HEK293 (cell line): Measurements from ENCODE around the gene TEX53.

Source experiments
- CTCF ChIA-PET: fragments of 350-600 bp; formaldehyde crosslinking; extraction: SDS; loops from one replicate; lab custom pipeline; 2021; ENCODE audit warnings: antibody characterized with exemption; lab: Yijun Ruan, JAX
- POLR2A ChIA-PET: fragments of 300-600 bp; formaldehyde crosslinking; extraction: SDS; loops from one replicate; lab custom pipeline; 2020; ENCODE audit warnings: antibody characterized with exemption, inconsistent platforms; lab: Yijun Ruan, JAX
- H3K27ac ChIP-seq: fragments of 200-500 bp; sonication (Bioruptor generic); 2 replicates; pipeline ENCODE4 v1.5.1; 2014; ENCODE audit warnings: low read depth, low read length, control low read depth, inconsistent platforms; ENCODE audit errors: extremely low read depth
- H3K36me3 ChIP-seq, 2 experiments: fragments of 200-500 bp in 1 of 2; sonication (Bioruptor generic) in 1 of 2; 1 replicate in 1 of 2; 2 replicates in 1 of 2; pipeline ENCODE4 v1.5.1; 2014 to 2017; ENCODE audit warnings: inconsistent platforms in 2 of 2, low read length in 2 of 2; ENCODE audit not compliant: control insufficient read depth in 2 of 2, insufficient read depth in 1 of 2
- H3K4me1 ChIP-seq: fragments of 200-500 bp; sonication (Bioruptor generic); 2 replicates; pipeline ENCODE4 v1.5.1; 2014; ENCODE audit warnings: mild to moderate bottlenecking, low read length, inconsistent platforms; ENCODE audit not compliant: control insufficient read depth, insufficient read depth
- H3K4me3 ChIP-seq: 2 replicates; pipeline ENCODE4 v1.5.1; 2011; ENCODE audit warnings: low read depth, mild to moderate bottlenecking, control low read depth, low read length, moderate library complexity
- H3K9me3 ChIP-seq: fragments of 200-500 bp; sonication (Bioruptor generic); 2 replicates; pipeline ENCODE4 v1.5.1; 2014; ENCODE audit warnings: low read depth, low read length, inconsistent platforms; ENCODE audit not compliant: control insufficient read depth, insufficient read depth
- YY1 ChIP-seq: fragments of 450-650 bp; formaldehyde crosslinking; IDR thresholded peaks from 2 replicates; pipeline ENCODE4 v1.5.1; 2018; ENCODE audit warnings: missing biosample characterization, missing genetic modification characterization
- ZBTB17 ChIP-seq: fragments of 450-650 bp; formaldehyde crosslinking; IDR thresholded peaks from 2 replicates; pipeline ENCODE4 v1.5.1; 2016; ENCODE audit warnings: missing biosample characterization, missing genetic modification characterization
- ZNF132 ChIP-seq: fragments of 450-650 bp; formaldehyde crosslinking; IDR thresholded peaks from 2 replicates; pipeline ENCODE4 v1.5.1; 2017; ENCODE audit warnings: missing biosample characterization, missing genetic modification characterization, borderline replicate concordance
- ZNF146 ChIP-seq: fragments of 450-650 bp; formaldehyde crosslinking; IDR thresholded peaks from 2 replicates; pipeline ENCODE4 v1.5.1; 2016; ENCODE audit warnings: missing biosample characterization, missing genetic modification characterization
- ZNF223 ChIP-seq: fragments of 450-650 bp; formaldehyde crosslinking; IDR thresholded peaks from 2 replicates; pipeline ENCODE4 v1.5.1; 2016; ENCODE audit warnings: missing biosample characterization, missing genetic modification characterization
- ZNF404 ChIP-seq: fragments of 450-650 bp; formaldehyde crosslinking; IDR thresholded peaks from 2 replicates; pipeline ENCODE4 v1.5.1; 2017; ENCODE audit warnings: missing biosample characterization, missing genetic modification characterization
- ZNF596 ChIP-seq: fragments of 450-650 bp; IDR thresholded peaks from 2 replicates; pipeline ENCODE4 v1.5.0; 2018; ENCODE audit warnings: missing biosample characterization, mild to moderate bottlenecking, missing genetic modification characterization, moderate library complexity
- TF ChIP-seq, protein P1 (sequence below): fragments of 450-650 bp; formaldehyde crosslinking; IDR thresholded peaks from 2 replicates; pipeline ENCODE4 v1.5.1; 2016; ENCODE audit warnings: missing biosample characterization, missing genetic modification characterization
- TF ChIP-seq, protein P2 (sequence below): fragments of 450-650 bp; formaldehyde crosslinking; IDR thresholded peaks from 2 replicates; pipeline ENCODE4 v1.5.1; 2016; ENCODE audit warnings: missing biosample characterization, missing genetic modification characterization
- TF ChIP-seq, protein P3 (sequence below): fragments of 450-650 bp; formaldehyde crosslinking; IDR thresholded peaks from 2 replicates; pipeline ENCODE4 v1.5.1; 2016; ENCODE audit warnings: missing biosample characterization, missing genetic modification characterization
- TF ChIP-seq, protein P4 (sequence below): fragments of 450-650 bp; formaldehyde crosslinking; IDR thresholded peaks from 2 replicates; pipeline ENCODE4 v1.5.1; 2016; ENCODE audit warnings: missing biosample characterization, missing genetic modification characterization, low read depth
- TF ChIP-seq, protein P5 (sequence below): fragments of 450-650 bp; formaldehyde crosslinking; IDR thresholded peaks from 2 replicates; pipeline ENCODE4 v1.5.1; 2016; ENCODE audit warnings: missing biosample characterization, missing genetic modification characterization, low read depth
- TF ChIP-seq, protein P6 (sequence below): fragments of 450-650 bp; formaldehyde crosslinking; IDR thresholded peaks from 2 replicates; pipeline ENCODE4 v1.5.1; 2017; ENCODE audit warnings: missing biosample characterization, missing genetic modification characterization
- TF ChIP-seq, protein P7 (sequence below): fragments of 450-650 bp; formaldehyde crosslinking; IDR thresholded peaks from 2 replicates; pipeline ENCODE4 v1.5.1; 2017; ENCODE audit warnings: missing biosample characterization, mild to moderate bottlenecking, missing genetic modification characterization, moderate library complexity
- TF ChIP-seq, protein P8 (sequence below): fragments of 450-650 bp; formaldehyde crosslinking; IDR thresholded peaks from 2 replicates; pipeline ENCODE4 v1.5.1; 2017; ENCODE audit warnings: missing biosample characterization, missing genetic modification characterization

The TEX53 gene

DNA sequence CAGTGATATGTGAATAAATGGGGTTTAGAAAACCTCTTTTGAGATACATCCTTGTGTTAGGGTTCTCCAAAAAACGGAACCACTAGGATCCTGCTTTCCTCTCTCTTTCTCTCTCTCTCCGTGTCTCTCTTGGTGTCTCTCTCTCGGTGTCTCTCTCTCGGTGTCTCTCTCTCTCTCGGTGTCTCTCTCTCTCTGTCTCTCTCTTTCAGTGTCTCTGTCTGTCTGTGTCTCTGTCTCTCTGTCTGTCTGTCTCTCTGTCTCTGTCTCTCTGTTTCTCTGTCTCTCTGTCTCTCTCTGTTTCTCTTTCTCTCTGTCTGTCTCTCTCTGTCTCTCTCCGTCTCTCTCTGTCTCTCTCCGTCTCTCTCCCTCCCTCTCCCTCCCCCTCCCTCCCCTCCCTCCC lies 32.2 kb upstream of the TEX53 start:
- Histone ChIP-seq H3K9me3 (no peaks in the 10 kb centered on the region), H3K27ac (no peak overlapping the region), H3K36me3 (no peaks in the 10 kb centered on the region), H3K4me3 (no peak overlapping the region)
- CTCF ChIA-PET, result interaction anchor here (0.7 to 4.5 kb wide), 7 partner anchors 9 to 221 kb away, joined by 3 to 14 read pairs (median 4); no protein-coding TSS in a partner anchor
- TF ChIP-seq ZNF596, result peak; percentile 90
- TF ChIP-seq, protein P1, sequence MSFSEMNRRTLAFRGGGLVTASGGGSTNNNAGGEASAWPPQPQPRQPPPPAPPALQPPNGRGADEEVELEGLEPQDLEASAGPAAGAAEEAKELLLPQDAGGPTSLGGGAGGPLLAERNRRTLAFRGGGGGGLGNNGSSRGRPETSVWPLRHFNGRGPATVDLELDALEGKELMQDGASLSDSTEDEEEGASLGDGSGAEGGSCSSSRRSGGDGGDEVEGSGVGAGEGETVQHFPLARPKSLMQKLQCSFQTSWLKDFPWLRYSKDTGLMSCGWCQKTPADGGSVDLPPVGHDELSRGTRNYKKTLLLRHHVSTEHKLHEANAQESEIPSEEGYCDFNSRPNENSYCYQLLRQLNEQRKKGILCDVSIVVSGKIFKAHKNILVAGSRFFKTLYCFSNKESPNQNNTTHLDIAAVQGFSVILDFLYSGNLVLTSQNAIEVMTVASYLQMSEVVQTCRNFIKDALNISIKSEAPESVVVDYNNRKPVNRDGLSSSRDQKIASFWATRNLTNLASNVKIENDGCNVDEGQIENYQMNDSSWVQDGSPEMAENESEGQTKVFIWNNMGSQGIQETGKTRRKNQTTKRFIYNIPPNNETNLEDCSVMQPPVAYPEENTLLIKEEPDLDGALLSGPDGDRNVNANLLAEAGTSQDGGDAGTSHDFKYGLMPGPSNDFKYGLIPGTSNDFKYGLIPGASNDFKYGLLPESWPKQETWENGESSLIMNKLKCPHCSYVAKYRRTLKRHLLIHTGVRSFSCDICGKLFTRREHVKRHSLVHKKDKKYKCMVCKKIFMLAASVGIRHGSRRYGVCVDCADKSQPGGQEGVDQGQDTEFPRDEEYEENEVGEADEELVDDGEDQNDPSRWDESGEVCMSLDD (tag by site-specific recombination), result no peak
- TF ChIP-seq, protein P2, sequence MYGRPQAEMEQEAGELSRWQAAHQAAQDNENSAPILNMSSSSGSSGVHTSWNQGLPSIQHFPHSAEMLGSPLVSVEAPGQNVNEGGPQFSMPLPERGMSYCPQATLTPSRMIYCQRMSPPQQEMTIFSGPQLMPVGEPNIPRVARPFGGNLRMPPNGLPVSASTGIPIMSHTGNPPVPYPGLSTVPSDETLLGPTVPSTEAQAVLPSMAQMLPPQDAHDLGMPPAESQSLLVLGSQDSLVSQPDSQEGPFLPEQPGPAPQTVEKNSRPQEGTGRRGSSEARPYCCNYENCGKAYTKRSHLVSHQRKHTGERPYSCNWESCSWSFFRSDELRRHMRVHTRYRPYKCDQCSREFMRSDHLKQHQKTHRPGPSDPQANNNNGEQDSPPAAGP (tag by site-specific recombination), result no peak
- TF ChIP-seq, protein P3, sequence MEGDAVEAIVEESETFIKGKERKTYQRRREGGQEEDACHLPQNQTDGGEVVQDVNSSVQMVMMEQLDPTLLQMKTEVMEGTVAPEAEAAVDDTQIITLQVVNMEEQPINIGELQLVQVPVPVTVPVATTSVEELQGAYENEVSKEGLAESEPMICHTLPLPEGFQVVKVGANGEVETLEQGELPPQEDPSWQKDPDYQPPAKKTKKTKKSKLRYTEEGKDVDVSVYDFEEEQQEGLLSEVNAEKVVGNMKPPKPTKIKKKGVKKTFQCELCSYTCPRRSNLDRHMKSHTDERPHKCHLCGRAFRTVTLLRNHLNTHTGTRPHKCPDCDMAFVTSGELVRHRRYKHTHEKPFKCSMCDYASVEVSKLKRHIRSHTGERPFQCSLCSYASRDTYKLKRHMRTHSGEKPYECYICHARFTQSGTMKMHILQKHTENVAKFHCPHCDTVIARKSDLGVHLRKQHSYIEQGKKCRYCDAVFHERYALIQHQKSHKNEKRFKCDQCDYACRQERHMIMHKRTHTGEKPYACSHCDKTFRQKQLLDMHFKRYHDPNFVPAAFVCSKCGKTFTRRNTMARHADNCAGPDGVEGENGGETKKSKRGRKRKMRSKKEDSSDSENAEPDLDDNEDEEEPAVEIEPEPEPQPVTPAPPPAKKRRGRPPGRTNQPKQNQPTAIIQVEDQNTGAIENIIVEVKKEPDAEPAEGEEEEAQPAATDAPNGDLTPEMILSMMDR, result no peak
- TF ChIP-seq, all 188 proteins: peak for 1
- POLR2A ChIA-PET, result no interaction called here
- H3K4me1 ChIP-seq, result no peaks in the 10 kb centered on the region

DNA sequence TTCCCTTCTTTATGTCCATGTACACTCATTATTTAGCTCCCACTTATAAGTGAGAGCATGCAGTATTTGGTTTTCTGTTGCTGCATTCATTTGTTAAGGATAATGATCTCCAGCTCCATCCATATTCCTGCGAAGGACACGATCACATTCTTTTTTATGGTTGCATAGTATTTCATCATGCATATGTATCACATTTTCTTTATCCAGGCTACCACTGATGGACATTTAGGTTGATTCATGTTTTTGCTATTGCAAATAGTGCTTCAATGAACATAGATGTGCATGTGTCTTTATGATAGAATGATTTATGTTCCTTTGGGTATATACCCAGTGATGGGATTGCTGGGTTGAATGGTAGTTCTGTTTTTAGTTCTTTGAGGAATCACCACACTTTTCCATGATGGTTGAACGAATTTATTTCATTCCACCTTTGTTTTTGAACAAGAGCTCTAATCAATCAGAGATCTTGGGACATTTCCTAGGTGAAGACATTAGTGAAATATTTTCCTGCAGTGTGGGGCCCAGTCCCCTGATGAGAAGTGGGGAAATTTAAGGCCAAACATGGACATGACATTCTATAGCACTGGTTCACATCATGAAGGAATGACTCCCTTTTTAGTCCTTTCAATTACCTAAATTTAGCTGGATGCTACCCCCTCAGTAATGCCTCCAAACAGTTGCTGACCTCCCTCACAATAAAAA lies 31.5 kb upstream of the TEX53 start:
- ChIA-PET CTCF (interaction anchor here (0.6 to 4.5 kb wide), 8 partner anchors 8 to 836 kb away, joined by 3 to 14 read pairs (median 4); no protein-coding TSS in a partner anchor), POLR2A (no interaction called here)
- Histone ChIP-seq H3K27ac (no peak overlapping the region), H3K4me1 (no peaks in the 10 kb centered on the region), H3K36me3 (no peaks in the 10 kb centered on the region), H3K9me3 (no peaks in the 10 kb centered on the region), H3K4me3 (no peak overlapping the region)
- TF ChIP-seq, protein P4, sequence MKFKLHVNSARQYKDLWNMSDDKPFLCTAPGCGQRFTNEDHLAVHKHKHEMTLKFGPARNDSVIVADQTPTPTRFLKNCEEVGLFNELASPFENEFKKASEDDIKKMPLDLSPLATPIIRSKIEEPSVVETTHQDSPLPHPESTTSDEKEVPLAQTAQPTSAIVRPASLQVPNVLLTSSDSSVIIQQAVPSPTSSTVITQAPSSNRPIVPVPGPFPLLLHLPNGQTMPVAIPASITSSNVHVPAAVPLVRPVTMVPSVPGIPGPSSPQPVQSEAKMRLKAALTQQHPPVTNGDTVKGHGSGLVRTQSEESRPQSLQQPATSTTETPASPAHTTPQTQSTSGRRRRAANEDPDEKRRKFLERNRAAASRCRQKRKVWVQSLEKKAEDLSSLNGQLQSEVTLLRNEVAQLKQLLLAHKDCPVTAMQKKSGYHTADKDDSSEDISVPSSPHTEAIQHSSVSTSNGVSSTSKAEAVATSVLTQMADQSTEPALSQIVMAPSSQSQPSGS, result no peak
- peak; percentile 47; the same call in 1 of the 2 replicates for TF ChIP-seq ZNF146 (tag by site-specific recombination)

DNA sequence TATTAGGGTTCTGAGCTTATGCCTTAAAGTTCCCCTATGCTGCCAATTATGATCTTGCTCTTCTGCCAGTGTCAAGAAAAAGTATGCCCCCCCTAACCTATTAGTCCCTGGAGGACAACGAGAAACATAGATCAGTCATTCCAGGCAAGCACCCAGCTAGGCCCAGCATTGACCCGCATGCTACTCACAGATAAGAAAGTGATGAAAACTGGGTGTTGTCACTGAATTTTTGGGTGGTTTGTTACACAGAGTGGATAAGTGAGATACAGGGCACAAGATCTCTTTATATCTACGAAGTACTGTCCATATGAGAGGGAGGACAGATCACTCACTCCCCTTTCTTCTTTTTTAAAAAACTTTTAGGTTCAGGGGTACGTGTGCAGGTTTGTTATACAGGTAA lies 30.8 kb upstream of the TEX53 start:
- H3K4me3 ChIP-seq, result no peak overlapping the region
- no peaks in the 10 kb centered on the region for H3K4me1 ChIP-seq
- H3K9me3 ChIP-seq, result no peaks in the 10 kb centered on the region
- H3K36me3 ChIP-seq, result no peaks in the 10 kb centered on the region
- ChIA-PET CTCF (interaction anchor here (0.9 to 4.5 kb wide), 4 partner anchors 26 to 836 kb away, joined by 3 to 14 read pairs (median 4); no protein-coding TSS in a partner anchor), POLR2A (no interaction called here)
- H3K27ac ChIP-seq, result no peak overlapping the region
- TF ChIP-seq, protein P5, sequence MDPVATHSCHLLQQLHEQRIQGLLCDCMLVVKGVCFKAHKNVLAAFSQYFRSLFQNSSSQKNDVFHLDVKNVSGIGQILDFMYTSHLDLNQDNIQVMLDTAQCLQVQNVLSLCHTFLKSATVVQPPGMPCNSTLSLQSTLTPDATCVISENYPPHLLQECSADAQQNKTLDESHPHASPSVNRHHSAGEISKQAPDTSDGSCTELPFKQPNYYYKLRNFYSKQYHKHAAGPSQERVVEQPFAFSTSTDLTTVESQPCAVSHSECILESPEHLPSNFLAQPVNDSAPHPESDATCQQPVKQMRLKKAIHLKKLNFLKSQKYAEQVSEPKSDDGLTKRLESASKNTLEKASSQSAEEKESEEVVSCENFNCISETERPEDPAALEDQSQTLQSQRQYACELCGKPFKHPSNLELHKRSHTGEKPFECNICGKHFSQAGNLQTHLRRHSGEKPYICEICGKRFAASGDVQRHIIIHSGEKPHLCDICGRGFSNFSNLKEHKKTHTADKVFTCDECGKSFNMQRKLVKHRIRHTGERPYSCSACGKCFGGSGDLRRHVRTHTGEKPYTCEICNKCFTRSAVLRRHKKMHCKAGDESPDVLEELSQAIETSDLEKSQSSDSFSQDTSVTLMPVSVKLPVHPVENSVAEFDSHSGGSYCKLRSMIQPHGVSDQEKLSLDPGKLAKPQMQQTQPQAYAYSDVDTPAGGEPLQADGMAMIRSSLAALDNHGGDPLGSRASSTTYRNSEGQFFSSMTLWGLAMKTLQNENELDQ (tag by site-specific recombination), result no peak
- TF ChIP-seq ZBTB17 (no peak), ZNF404 (tag by site-specific recombination) (no peak), YY1 (tag by site-specific recombination) (no peak), ZNF223 (tag by site-specific recombination) (no peak), ZNF132 (no peak)
- TF ChIP-seq, protein P6, sequence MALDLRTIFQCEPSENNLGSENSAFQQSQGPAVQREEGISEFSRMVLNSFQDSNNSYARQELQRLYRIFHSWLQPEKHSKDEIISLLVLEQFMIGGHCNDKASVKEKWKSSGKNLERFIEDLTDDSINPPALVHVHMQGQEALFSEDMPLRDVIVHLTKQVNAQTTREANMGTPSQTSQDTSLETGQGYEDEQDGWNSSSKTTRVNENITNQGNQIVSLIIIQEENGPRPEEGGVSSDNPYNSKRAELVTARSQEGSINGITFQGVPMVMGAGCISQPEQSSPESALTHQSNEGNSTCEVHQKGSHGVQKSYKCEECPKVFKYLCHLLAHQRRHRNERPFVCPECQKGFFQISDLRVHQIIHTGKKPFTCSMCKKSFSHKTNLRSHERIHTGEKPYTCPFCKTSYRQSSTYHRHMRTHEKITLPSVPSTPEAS (tag by site-specific recombination), result no peak
- TF ChIP-seq, protein P7, sequence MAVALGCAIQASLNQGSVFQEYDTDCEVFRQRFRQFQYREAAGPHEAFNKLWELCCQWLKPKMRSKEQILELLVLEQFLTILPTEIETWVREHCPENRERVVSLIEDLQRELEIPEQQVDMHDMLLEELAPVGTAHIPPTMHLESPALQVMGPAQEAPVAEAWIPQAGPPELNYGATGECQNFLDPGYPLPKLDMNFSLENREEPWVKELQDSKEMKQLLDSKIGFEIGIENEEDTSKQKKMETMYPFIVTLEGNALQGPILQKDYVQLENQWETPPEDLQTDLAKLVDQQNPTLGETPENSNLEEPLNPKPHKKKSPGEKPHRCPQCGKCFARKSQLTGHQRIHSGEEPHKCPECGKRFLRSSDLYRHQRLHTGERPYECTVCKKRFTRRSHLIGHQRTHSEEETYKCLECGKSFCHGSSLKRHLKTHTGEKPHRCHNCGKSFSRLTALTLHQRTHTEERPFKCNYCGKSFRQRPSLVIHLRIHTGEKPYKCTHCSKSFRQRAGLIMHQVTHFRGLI, result no peak
- TF ChIP-seq, protein P8, sequence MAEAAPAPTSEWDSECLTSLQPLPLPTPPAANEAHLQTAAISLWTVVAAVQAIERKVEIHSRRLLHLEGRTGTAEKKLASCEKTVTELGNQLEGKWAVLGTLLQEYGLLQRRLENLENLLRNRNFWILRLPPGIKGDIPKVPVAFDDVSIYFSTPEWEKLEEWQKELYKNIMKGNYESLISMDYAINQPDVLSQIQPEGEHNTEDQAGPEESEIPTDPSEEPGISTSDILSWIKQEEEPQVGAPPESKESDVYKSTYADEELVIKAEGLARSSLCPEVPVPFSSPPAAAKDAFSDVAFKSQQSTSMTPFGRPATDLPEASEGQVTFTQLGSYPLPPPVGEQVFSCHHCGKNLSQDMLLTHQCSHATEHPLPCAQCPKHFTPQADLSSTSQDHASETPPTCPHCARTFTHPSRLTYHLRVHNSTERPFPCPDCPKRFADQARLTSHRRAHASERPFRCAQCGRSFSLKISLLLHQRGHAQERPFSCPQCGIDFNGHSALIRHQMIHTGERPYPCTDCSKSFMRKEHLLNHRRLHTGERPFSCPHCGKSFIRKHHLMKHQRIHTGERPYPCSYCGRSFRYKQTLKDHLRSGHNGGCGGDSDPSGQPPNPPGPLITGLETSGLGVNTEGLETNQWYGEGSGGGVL, result no peak
